OCI-LY1 (cell line): ENCODE results near the gene ANKS6.

ENCODE experiments used
- H2AFZ ChIP-seq: fragments of 200-600 bp; sonication (generic), shearing (Covaris generic); 2 replicates; pipeline ENCODE4 v1.6.0; 2014; ENCODE audit warnings: antibody characterized with exemption, mild to moderate bottlenecking, low read length
- H3F3A ChIP-seq: fragments of 200-600 bp; sonication (generic), shearing (Covaris generic); 2 replicates; pipeline ENCODE4 v1.6.0; 2014; ENCODE audit warnings: mild to moderate bottlenecking, antibody characterized with exemption, low read length, moderate library complexity; ENCODE audit not compliant: insufficient read depth
- H3K27ac ChIP-seq: fragments of 200-600 bp; sonication (generic); 2 replicates; pipeline ENCODE4 v1.5.1; 2014; ENCODE audit warnings: low read length, mixed run types, mild to moderate bottlenecking, low read depth; ENCODE audit not compliant: poor library complexity, severe bottlenecking
- H3K27me3 ChIP-seq: fragments of 200-600 bp; sonication (generic); 2 replicates; pipeline ENCODE4 v1.6.0; 2014; ENCODE audit warnings: antibody characterized with exemption, mild to moderate bottlenecking, low read length, moderate library complexity; ENCODE audit not compliant: insufficient read depth
- H3K36me3 ChIP-seq: fragments of 200-600 bp; sonication (generic); 2 replicates; pipeline ENCODE4 v1.6.1; 2014; ENCODE audit warnings: mild to moderate bottlenecking, antibody characterized with exemption, low read length, moderate library complexity, mixed read lengths; ENCODE audit not compliant: insufficient read depth
- H3K4me1 ChIP-seq: fragments of 200-600 bp; sonication (generic); 2 replicates; pipeline ENCODE4 v1.5.1; 2014; ENCODE audit warnings: mild to moderate bottlenecking, low read length, moderate library complexity; ENCODE audit not compliant: insufficient read depth, severe bottlenecking
- H3K4me2 ChIP-seq: fragments of 200-600 bp; sonication (generic), shearing (Covaris generic); 2 replicates; pipeline ENCODE4 v1.6.1; 2014; ENCODE audit warnings: low read length
- H3K4me3 ChIP-seq: fragments of 200-600 bp; sonication (generic); 2 replicates; pipeline ENCODE4 v1.5.1; 2014; ENCODE audit warnings: low read length, low read depth, mild to moderate bottlenecking, mixed read lengths; ENCODE audit not compliant: poor library complexity, severe bottlenecking
- H3K79me2 ChIP-seq: fragments of 200-600 bp; shearing (Covaris generic); 2 replicates; pipeline ENCODE4 v1.6.1; 2016; ENCODE audit warnings: mixed run types, low read length, mixed read lengths; ENCODE audit not compliant: insufficient read depth
- H3K9ac ChIP-seq: fragments of 200-600 bp; sonication (generic), shearing (Covaris generic); 2 replicates; pipeline ENCODE4 v1.6.1; 2014; ENCODE audit warnings: mild to moderate bottlenecking, low read length, mixed read lengths
- H3K9me2 ChIP-seq: fragments of 200-600 bp; sonication (generic), shearing (Covaris generic); 2 replicates; pipeline ENCODE4 v1.6.1; 2014; ENCODE audit warnings: low read depth, mild to moderate bottlenecking, low read length, mixed read lengths
- H3K9me3 ChIP-seq: fragments of 200-600 bp; shearing (Covaris generic); 2 replicates; pipeline ENCODE4 v1.6.1; 2014; ENCODE audit warnings: low read length, mixed read lengths
- H4K20me1 ChIP-seq: fragments of 200-600 bp; sonication (generic), shearing (Covaris generic); 2 replicates; pipeline ENCODE4 v1.6.0; 2016; ENCODE audit warnings: mild to moderate bottlenecking, low read length; ENCODE audit not compliant: insufficient read depth
- CTCF ChIP-seq: fragments of 200-600 bp; sonication (generic), shearing (Covaris generic); IDR thresholded peaks from 2 replicates; pipeline ENCODE4 v1.5.1; 2017; ENCODE audit warnings: mild to moderate bottlenecking, antibody characterized with exemption, low read length, moderate library complexity, mixed read lengths
- EZH2 ChIP-seq: fragments of 200-600 bp; sonication (generic), shearing (Covaris generic); IDR thresholded peaks from 2 replicates; pipeline ENCODE4 v1.8.0; 2017; ENCODE audit warnings: borderline replicate concordance, mixed run types, mild to moderate bottlenecking, antibody characterized with exemption, low read length, moderate library complexity, mixed read lengths

The ANKS6 gene

GRCh38 chr9:98751210-98751609 lies 45.1 kb downstream of the ANKS6 start:
- no peak for TF ChIP-seq CTCF
- TF ChIP-seq EZH2: no peak
- Histone ChIP-seq H3K36me3 (peaks cover 18% of the 10 kb centered on the region), H4K20me1 (no peaks in the 10 kb centered on the region), H3K79me2 (no peaks in the 10 kb centered on the region), H3K4me3 (no peak overlapping the region), H3K9me3 (no peaks in the 10 kb centered on the region), H3K9ac (no peak overlapping the region), H3K4me2 (no peak overlapping the region), H3K27me3 (no peaks in the 10 kb centered on the region), H3K9me2 (no peaks in the 10 kb centered on the region), H3F3A (no peaks in the 10 kb centered on the region), H3K4me1 (no peaks in the 10 kb centered on the region), H3K27ac (no peak overlapping the region), H2AFZ (no peak overlapping the region)

GRCh38 chr9:98750364-98751060 lies 45.8 kb downstream of the ANKS6 start:
- H3K4me3 ChIP-seq: no peak overlapping the region
- H3K27ac ChIP-seq: no peak overlapping the region
- H3F3A ChIP-seq: no peaks in the 10 kb centered on the region
- H3K36me3 ChIP-seq: peaks cover 12% of the 10 kb centered on the region
- H2AFZ ChIP-seq: no peak overlapping the region
- TF ChIP-seq EZH2 (no peak), CTCF (no peak)
- H3K9ac ChIP-seq: no peak overlapping the region
- H3K9me3 ChIP-seq: no peaks in the 10 kb centered on the region
- H3K4me1 ChIP-seq: no peaks in the 10 kb centered on the region
- no peaks in the 10 kb centered on the region for H3K9me2 ChIP-seq
- H3K4me2 ChIP-seq: no peak overlapping the region
- H3K27me3 ChIP-seq: no peaks in the 10 kb centered on the region
- no peaks in the 10 kb centered on the region for H4K20me1 ChIP-seq
- no peaks in the 10 kb centered on the region for H3K79me2 ChIP-seq

GRCh38 chr9:98747476-98747875 lies 48.9 kb downstream of the ANKS6 start:
- H3F3A ChIP-seq: no peaks in the 10 kb centered on the region
- no peaks in the 10 kb centered on the region for H3K27me3 ChIP-seq
- peaks cover 18% of the 10 kb centered on the region for H3K36me3 ChIP-seq

More at GRCh38 chr9:98747476-98747875, 48.9 kb downstream of the ANKS6 start:
- Histone ChIP-seq H3K4me3 (no peak overlapping the region), H3K9ac (no peak overlapping the region), H3K9me3 (no peaks in the 10 kb centered on the region), H3K4me2 (no peak overlapping the region), H4K20me1 (no peaks in the 10 kb centered on the region), H2AFZ (no peak overlapping the region), H3K9me2 (no peaks in the 10 kb centered on the region), H3K27ac (no peak overlapping the region), H3K79me2 (no peaks in the 10 kb centered on the region), H3K4me1 (peaks cover 18% of the 10 kb centered on the region)
- TF ChIP-seq EZH2 (no peak), CTCF (no peak)
